Measurements from ENCODE around the gene CES4A.
"Not testable (repeated sequence)": the region's sequence is repeated elsewhere in the genome, so short reads cannot be mapped to it uniquely, and the experiment has no call there.

CES4A gene

GRCh38 chr16:66979011-66979717 is 9.2 kb upstream of the CES4A start:
- Histone ChIP-seq H3K23ac (ENCODE audit: low read length) (no peak overlapping the region), H2BK120ac (ENCODE audit: low read depth, low read length) (no peak overlapping the region), H2AK5ac (ENCODE audit: low read length) (no peak overlapping the region), H3K27me3 (ENCODE audit: insufficient read depth, low read length, poor library complexity) (no peaks in the 10 kb centered on the region), H3K36me3 (ENCODE audit: control insufficient read depth, insufficient read depth, low read length) (no peaks in the 10 kb centered on the region), H3K27ac (ENCODE audit: low read depth, low read length) (no peak overlapping the region), H2BK5ac (ENCODE audit: low read length) (no peak overlapping the region), H3K4me3 (ENCODE audit: low read length) (no peak overlapping the region), H3K18ac (ENCODE audit: low read length) (no peak overlapping the region), H3K79me1 (ENCODE audit: low read length) (no peaks in the 10 kb centered on the region), H3K56ac (ENCODE audit: low read length) (no peak overlapping the region), H4K5ac (ENCODE audit: low read length) (no peak overlapping the region), H3K9ac (ENCODE audit: low read length) (no peak overlapping the region), H2BK15ac (replicated peaks; ENCODE audit: low read depth) (no peak overlapping the region), H3K4me1 (ENCODE audit: control insufficient read depth, low read depth, low read length) (no peaks in the 10 kb centered on the region), H3K4ac (ENCODE audit: low read depth, low read length) (no peak overlapping the region), H3K4me2 (ENCODE audit: low read length) (no peak overlapping the region), H4K8ac (ENCODE audit: low read depth, low read length) (no peak overlapping the region), H3K79me2 (ENCODE audit: control insufficient read depth, insufficient read depth, low read length) (no peaks in the 10 kb centered on the region)
- DNase-seq = no peak
- no CpG with 5 or more reads among the region's 16 CpGs for WGBS (ENCODE audit: extremely low coverage, insufficient coverage, low lambda C conversion rate)

- no peaks in the 10 kb centered on the region for H3K27me3 ChIP-seq (ENCODE audit: insufficient read depth, low read length, poor library complexity)
These were observed 5.4 kb upstream of the CES4A start for GRCh38 chr16:66983033-66983432.

GRCh38 chr16:66984892-66985311 is 3.5 kb upstream of the CES4A start:
- no peaks in the 10 kb centered on the region for H3K79me1 ChIP-seq (ENCODE audit: low read length)
- H3K18ac ChIP-seq (ENCODE audit: low read length) = no peak overlapping the region
- H3K4ac ChIP-seq (ENCODE audit: low read depth, low read length) = no peak overlapping the region
- no peak overlapping the region for H2AK5ac ChIP-seq (ENCODE audit: low read length)
- H3K79me2 ChIP-seq (ENCODE audit: control insufficient read depth, insufficient read depth, low read length) = no peaks in the 10 kb centered on the region
- H4K5ac ChIP-seq (ENCODE audit: low read length) = no peak overlapping the region
- no peak for DNase-seq
- no peak overlapping the region for H2BK120ac ChIP-seq (ENCODE audit: low read depth, low read length)
- H3K9ac ChIP-seq (ENCODE audit: low read length) = no peak overlapping the region
- no peak overlapping the region for H3K27ac ChIP-seq (ENCODE audit: low read depth, low read length)
- no peak overlapping the region for H3K56ac ChIP-seq (ENCODE audit: low read length)
- no peak overlapping the region for H2BK5ac ChIP-seq (ENCODE audit: low read length)
- no peaks in the 10 kb centered on the region for H3K36me3 ChIP-seq (ENCODE audit: control insufficient read depth, insufficient read depth, low read length)
- H3K4me1 ChIP-seq (ENCODE audit: control insufficient read depth, low read depth, low read length) = no peaks in the 10 kb centered on the region
- H3K27me3 ChIP-seq (ENCODE audit: insufficient read depth, low read length, poor library complexity) = no peaks in the 10 kb centered on the region
- H4K8ac ChIP-seq (ENCODE audit: low read depth, low read length) = no peak overlapping the region
- WGBS (ENCODE audit: extremely low coverage, insufficient coverage, low lambda C conversion rate) = no CpG with 5 or more reads among the region's 4 CpGs
- H3K23ac ChIP-seq (ENCODE audit: low read length) = no peak overlapping the region
- no peak overlapping the region for H2BK15ac ChIP-seq (replicated peaks; ENCODE audit: low read depth)
- H3K4me3 ChIP-seq (ENCODE audit: low read length) = no peak overlapping the region
- no peak overlapping the region for H3K4me2 ChIP-seq (ENCODE audit: low read length)

More at GRCh38 chr16:66983033-66983432, 5.4 kb upstream of the CES4A start:
- no peak overlapping the region for H3K23ac ChIP-seq (ENCODE audit: low read length)
- H2BK5ac ChIP-seq (ENCODE audit: low read length) = no peak overlapping the region
- no peak overlapping the region for H3K27ac ChIP-seq (ENCODE audit: low read depth, low read length)
- H3K4me2 ChIP-seq (ENCODE audit: low read length) = no peak overlapping the region
- H2BK120ac ChIP-seq (ENCODE audit: low read depth, low read length) = no peak overlapping the region
- no peak for DNase-seq
- H2AK5ac ChIP-seq (ENCODE audit: low read length) = no peak overlapping the region
- no peaks in the 10 kb centered on the region for H3K79me1 ChIP-seq (ENCODE audit: low read length)
- H3K36me3 ChIP-seq (ENCODE audit: control insufficient read depth, insufficient read depth, low read length) = no peaks in the 10 kb centered on the region
- H3K4me3 ChIP-seq (ENCODE audit: low read length) = no peak overlapping the region
- H4K8ac ChIP-seq (ENCODE audit: low read depth, low read length) = no peak overlapping the region
- H3K4ac ChIP-seq (ENCODE audit: low read depth, low read length) = no peak overlapping the region
- no peak overlapping the region for H2BK15ac ChIP-seq (replicated peaks; ENCODE audit: low read depth)
- H3K79me2 ChIP-seq (ENCODE audit: control insufficient read depth, insufficient read depth, low read length) = no peaks in the 10 kb centered on the region
- H3K4me1 ChIP-seq (ENCODE audit: control insufficient read depth, low read depth, low read length) = no peaks in the 10 kb centered on the region
- H3K18ac ChIP-seq (ENCODE audit: low read length) = no peak overlapping the region
- H3K56ac ChIP-seq (ENCODE audit: low read length) = no peak overlapping the region
- 100% methylated on average over 2 of the region's 9 CpGs for WGBS (ENCODE audit: extremely low coverage, insufficient coverage, low lambda C conversion rate)
- no peak overlapping the region for H4K5ac ChIP-seq (ENCODE audit: low read length)
- H3K9ac ChIP-seq (ENCODE audit: low read length) = no peak overlapping the region

DNA sequence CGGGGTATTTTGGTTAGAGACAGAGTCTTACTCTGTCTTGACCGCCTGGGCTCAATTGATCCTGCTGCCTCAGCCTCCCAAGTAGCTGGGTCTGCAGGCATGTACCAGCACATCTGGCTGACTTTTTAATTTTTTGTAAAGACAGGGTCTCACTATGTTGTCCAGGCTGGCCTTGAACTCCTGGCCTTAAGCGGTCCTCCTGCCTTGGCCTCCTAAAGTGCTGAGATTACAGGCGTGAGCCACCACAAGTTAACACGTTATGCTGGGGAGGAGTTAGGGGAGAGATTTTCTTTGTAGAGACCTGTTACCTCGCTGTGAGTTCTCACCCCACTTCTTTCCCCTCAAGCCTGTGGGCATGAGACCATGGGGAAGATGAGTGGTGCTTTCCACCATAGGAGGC is 1.8 kb upstream of the CES4A start:
- H2BK15ac ChIP-seq (replicated peaks; ENCODE audit: low read depth) = no peak overlapping the region
- H4K5ac ChIP-seq (ENCODE audit: low read length) = no peak overlapping the region
- no peak overlapping the region for H2AK5ac ChIP-seq (ENCODE audit: low read length)
- no peaks in the 10 kb centered on the region for H3K4me1 ChIP-seq (ENCODE audit: control insufficient read depth, low read depth, low read length)
- no peak for DNase-seq
- no peak overlapping the region for H3K4me2 ChIP-seq (ENCODE audit: low read length)
- H3K27ac ChIP-seq (ENCODE audit: low read depth, low read length) = no peak overlapping the region
- H3K36me3 ChIP-seq (ENCODE audit: control insufficient read depth, insufficient read depth, low read length) = no peaks in the 10 kb centered on the region
- no peak overlapping the region for H4K8ac ChIP-seq (ENCODE audit: low read depth, low read length)
- no peak overlapping the region for H3K9ac ChIP-seq (ENCODE audit: low read length)
- H2BK5ac ChIP-seq (ENCODE audit: low read length) = no peak overlapping the region
- H3K23ac ChIP-seq (ENCODE audit: low read length) = no peak overlapping the region
- no peak overlapping the region for H3K18ac ChIP-seq (ENCODE audit: low read length)
- no peak overlapping the region for H3K56ac ChIP-seq (ENCODE audit: low read length)
- no CpG with 5 or more reads among the region's 6 CpGs for WGBS (ENCODE audit: extremely low coverage, insufficient coverage, low lambda C conversion rate)
- H3K27me3 ChIP-seq (ENCODE audit: insufficient read depth, low read length, poor library complexity) = no peaks in the 10 kb centered on the region
- H3K79me2 ChIP-seq (ENCODE audit: control insufficient read depth, insufficient read depth, low read length) = no peaks in the 10 kb centered on the region
- no peak overlapping the region for H3K4me3 ChIP-seq (ENCODE audit: low read length)
- H3K4ac ChIP-seq (ENCODE audit: low read depth, low read length) = no peak overlapping the region
- no peak overlapping the region for H2BK120ac ChIP-seq (ENCODE audit: low read depth, low read length)
- no peaks in the 10 kb centered on the region for H3K79me1 ChIP-seq (ENCODE audit: low read length)

- Histone ChIP-seq H3K36me3 (ENCODE audit: control insufficient read depth, insufficient read depth, low read length) (no peaks in the 10 kb centered on the region), H3K9ac (ENCODE audit: low read length) (no peak overlapping the region), H3K79me1 (ENCODE audit: low read length) (no peaks in the 10 kb centered on the region)
These were observed 3.2 kb downstream of the CES4A start for GRCh38 chr16:66991545-66992077.

DNA sequence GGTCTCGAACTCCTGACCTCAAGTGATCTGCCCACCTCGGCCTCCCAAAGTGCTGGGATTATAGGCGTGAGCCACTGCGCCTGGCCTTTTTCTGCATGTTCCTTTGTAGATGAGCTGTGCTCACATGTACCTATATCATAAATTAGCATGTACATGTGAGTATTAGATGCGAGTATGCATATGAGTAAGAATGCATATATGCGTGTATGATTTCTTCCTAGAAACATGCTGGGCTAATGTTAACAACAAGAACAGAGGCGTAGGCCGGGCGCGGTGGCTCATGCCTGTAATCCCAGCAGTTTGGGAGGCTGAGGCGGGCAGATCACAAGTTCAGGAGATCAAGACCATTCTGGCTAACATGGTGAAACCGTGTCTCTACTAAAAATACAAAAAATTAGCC is 5.2 kb downstream of the CES4A start:
- not testable (repeated sequence) for H2AK5ac ChIP-seq (ENCODE audit: low read length); H3K79me2 ChIP-seq (ENCODE audit: control insufficient read depth, insufficient read depth, low read length); H3K27ac ChIP-seq (ENCODE audit: low read depth, low read length); H4K5ac ChIP-seq (ENCODE audit: low read length); H2BK15ac ChIP-seq (replicated peaks; ENCODE audit: low read depth); H3K56ac ChIP-seq (ENCODE audit: low read length); H3K4me1 ChIP-seq (ENCODE audit: control insufficient read depth, low read depth, low read length); H3K18ac ChIP-seq (ENCODE audit: low read length); H3K79me1 ChIP-seq (ENCODE audit: low read length); H3K4me2 ChIP-seq (ENCODE audit: low read length); H3K27me3 ChIP-seq (ENCODE audit: insufficient read depth, low read length, poor library complexity); H4K8ac ChIP-seq (ENCODE audit: low read depth, low read length); H2BK5ac ChIP-seq (ENCODE audit: low read length); H2BK120ac ChIP-seq (ENCODE audit: low read depth, low read length); H3K4ac ChIP-seq (ENCODE audit: low read depth, low read length); H3K4me3 ChIP-seq (ENCODE audit: low read length); H3K36me3 ChIP-seq (ENCODE audit: control insufficient read depth, insufficient read depth, low read length); H3K9ac ChIP-seq (ENCODE audit: low read length); DNase-seq; H3K23ac ChIP-seq (ENCODE audit: low read length)
- no CpG with 5 or more reads among the region's 12 CpGs for WGBS (ENCODE audit: extremely low coverage, insufficient coverage, low lambda C conversion rate)

More at GRCh38 chr16:66991545-66992077, 3.2 kb downstream of the CES4A start:
- Histone ChIP-seq H3K18ac (ENCODE audit: low read length) (no peak overlapping the region), H4K5ac (ENCODE audit: low read length) (no peak overlapping the region), H4K8ac (ENCODE audit: low read depth, low read length) (no peak overlapping the region), H3K56ac (ENCODE audit: low read length) (no peak overlapping the region), H3K4me3 (ENCODE audit: low read length) (no peak overlapping the region), H2AK5ac (ENCODE audit: low read length) (no peak overlapping the region), H3K27ac (ENCODE audit: low read depth, low read length) (no peak overlapping the region), H3K79me2 (ENCODE audit: control insufficient read depth, insufficient read depth, low read length) (no peaks in the 10 kb centered on the region), H3K23ac (ENCODE audit: low read length) (no peak overlapping the region), H2BK15ac (replicated peaks; ENCODE audit: low read depth) (no peak overlapping the region), H3K27me3 (ENCODE audit: insufficient read depth, low read length, poor library complexity) (no peaks in the 10 kb centered on the region), H2BK5ac (ENCODE audit: low read length) (no peak overlapping the region), H3K4ac (ENCODE audit: low read depth, low read length) (no peak overlapping the region), H3K4me1 (ENCODE audit: control insufficient read depth, low read depth, low read length) (no peaks in the 10 kb centered on the region), H3K4me2 (ENCODE audit: low read length) (no peak overlapping the region), H2BK120ac (ENCODE audit: low read depth, low read length) (no peak overlapping the region)
- DNase-seq = no peak
- WGBS (ENCODE audit: extremely low coverage, insufficient coverage, low lambda C conversion rate) = no CpG with 5 or more reads among the region's 2 CpGs
